Ectodermal cell (in vitro differentiated cells): Measurements from ENCODE around the gene ORMDL3.

Experiments used
- H3K27ac ChIP-seq: 2 replicates; pipeline ENCODE4 v1.7.0; 2013; ENCODE audit warnings: mild to moderate bottlenecking, low read depth, low read length; ENCODE audit not compliant: insufficient read depth, poor library complexity, severe bottlenecking
- H3K27me3 ChIP-seq: 2 replicates; pipeline ENCODE4 v1.7.0; 2013; ENCODE audit warnings: mild to moderate bottlenecking, low read length; ENCODE audit not compliant: insufficient read depth, control insufficient read depth, poor library complexity, severe bottlenecking
- H3K36me3 ChIP-seq: one replicate; pipeline ENCODE4 v1.7.0; 2013; ENCODE audit warnings: low read length; ENCODE audit not compliant: control insufficient read depth, insufficient read depth
- H3K4me1 ChIP-seq: one replicate; pipeline ENCODE4 v1.7.0; 2013; ENCODE audit warnings: low read length; ENCODE audit not compliant: control insufficient read depth, insufficient read depth
- H3K4me3 ChIP-seq: 2 replicates; pipeline ENCODE4 v1.7.0; 2013; ENCODE audit warnings: low read depth, low read length, control low read depth; ENCODE audit not compliant: insufficient read depth
- H3K9me3 ChIP-seq: 2 replicates; pipeline ENCODE4 v1.7.0; 2013; ENCODE audit warnings: mild to moderate bottlenecking, low read length, moderate library complexity; ENCODE audit not compliant: control insufficient read depth
- WGBS, 2 experiments: methylation state at CpG; one replicate each; pipeline ENCODE4 v1.1.7; 2013; ENCODE audit warnings: missing lambda C conversion rate in 2 of 2; 5-methylcytosine and 5-hydroxymethylcytosine counted together

ORMDL3 gene

GRCh38 chr17:39937447-39937846 is 10.0 kb upstream of the ORMDL3 start:
- Histone ChIP-seq H3K36me3 (no peaks in the 10 kb centered on the region), H3K4me3 (no peak overlapping the region), H3K9me3 (no peaks in the 10 kb centered on the region), H3K27me3 (no peaks in the 10 kb centered on the region), H3K27ac (no peak overlapping the region), H3K4me1 (peaks cover 4% of the 10 kb centered on the region)
- WGBS, 2 experiments, result 90 to 94% methylated on average over 3 of the region's 3 CpGs

- 77 to 82% methylated on average over 3 of the region's 3 CpGs for WGBS, 2 experiments
- H3K36me3 ChIP-seq, result no peaks in the 10 kb centered on the region
- peaks cover 4% of the 10 kb centered on the region for H3K4me1 ChIP-seq
- no peak overlapping the region for H3K27ac ChIP-seq
- H3K9me3 ChIP-seq, result no peaks in the 10 kb centered on the region
- H3K4me3 ChIP-seq, result no peak overlapping the region
- no peaks in the 10 kb centered on the region for H3K27me3 ChIP-seq
These were observed 8.5 kb upstream of the ORMDL3 start for GRCh38 chr17:39935909-39936308.

GRCh38 chr17:39934324-39934723 is 6.9 kb upstream of the ORMDL3 start:
- H3K27me3 ChIP-seq, result no peaks in the 10 kb centered on the region
- peaks cover 4% of the 10 kb centered on the region for H3K4me1 ChIP-seq
- H3K27ac ChIP-seq, result no peak overlapping the region
- H3K36me3 ChIP-seq, result no peaks in the 10 kb centered on the region
- no peak overlapping the region for H3K4me3 ChIP-seq
- WGBS, 2 experiments, result 88 to 92% methylated on average over 5 of the region's 5 CpGs
- no peaks in the 10 kb centered on the region for H3K9me3 ChIP-seq

GRCh38 chr17:39933912-39934311 is 6.5 kb upstream of the ORMDL3 start:
- Histone ChIP-seq H3K27me3 (no peaks in the 10 kb centered on the region), H3K36me3 (no peaks in the 10 kb centered on the region), H3K4me1 (peaks cover 4% of the 10 kb centered on the region), H3K27ac (no peak overlapping the region), H3K4me3 (no peak overlapping the region), H3K9me3 (no peaks in the 10 kb centered on the region)
- 83 to 88% methylated on average over 5 of the region's 5 CpGs for WGBS, 2 experiments

GRCh38 chr17:39929646-39930407 is 2.4 kb upstream of the ORMDL3 start:
- Histone ChIP-seq H3K27ac (no peak overlapping the region), H3K4me3 (no peak overlapping the region), H3K36me3 (no peaks in the 10 kb centered on the region), H3K4me1 (peaks cover 23% of the 10 kb centered on the region), H3K9me3 (no peaks in the 10 kb centered on the region), H3K27me3 (no peaks in the 10 kb centered on the region)
- WGBS, 2 experiments, result 93 to 95% methylated on average over 5 of the region's 5 CpGs

- no peaks in the 10 kb centered on the region for H3K36me3 ChIP-seq
- H3K4me1 ChIP-seq, result peaks cover 29% of the 10 kb centered on the region
- H3K9me3 ChIP-seq, result no peaks in the 10 kb centered on the region
- 88 to 89% methylated on average over 8 of the region's 8 CpGs for WGBS, 2 experiments
- H3K27ac ChIP-seq, result no peak overlapping the region
- no peaks in the 10 kb centered on the region for H3K27me3 ChIP-seq
- no peak overlapping the region for H3K4me3 ChIP-seq
These were observed 1.7 kb upstream of the ORMDL3 start for GRCh38 chr17:39928858-39929645.

GRCh38 chr17:39927929-39928857 is 792 bp upstream of the ORMDL3 start:
- no peaks in the 10 kb centered on the region for H3K27me3 ChIP-seq
- H3K27ac ChIP-seq, result peak overlapping the region; percentile 62
- H3K4me1 ChIP-seq, result peaks cover 26% of the 10 kb centered on the region
- H3K4me3 ChIP-seq, result peak overlapping the region; percentile 90
- 52 to 57% methylated on average over 17 of the region's 17 CpGs for WGBS, 2 experiments
- no peaks in the 10 kb centered on the region for H3K36me3 ChIP-seq
- no peaks in the 10 kb centered on the region for H3K9me3 ChIP-seq

GRCh38 chr17:39926588-39927100 is 757 bp downstream of the ORMDL3 start:
- H3K27me3 ChIP-seq, result no peaks in the 10 kb centered on the region
- peak overlapping the region; percentile 84 for H3K27ac ChIP-seq
- H3K36me3 ChIP-seq, result peaks cover 6% of the 10 kb centered on the region
- no peaks in the 10 kb centered on the region for H3K9me3 ChIP-seq
- H3K4me1 ChIP-seq, result peaks cover 26% of the 10 kb centered on the region
- 5% methylated on average over 15 of the region's 15 CpGs for WGBS, 2 experiments
- peak overlapping the region; percentile 90 for H3K4me3 ChIP-seq

- Histone ChIP-seq H3K27ac (no peak overlapping the region), H3K36me3 (peaks cover 6% of the 10 kb centered on the region), H3K27me3 (no peaks in the 10 kb centered on the region), H3K4me3 (peak overlapping the region; percentile 90), H3K4me1 (peaks cover 26% of the 10 kb centered on the region), H3K9me3 (no peaks in the 10 kb centered on the region)
- 78 to 87% methylated on average over 4 of the region's 4 CpGs for WGBS, 2 experiments
These were observed 1.2 kb downstream of the ORMDL3 start for GRCh38 chr17:39926135-39926587.
